BE2C (cell line): ENCODE measurements around the gene ACYP1.

Experiments
- DNase-seq: peaks from one replicate; pipeline ENCODE4 v3.0.0-alpha.2; 2020
- H3K27me3 ChIP-seq: fragments of 250-450 bp; sonication (Bioruptor Pico); 2 replicates; pipeline ENCODE4 v1.5.1; 2020; ENCODE audit warnings: mild to moderate bottlenecking
- H3K36me3 ChIP-seq: fragments of 250-450 bp; sonication (Bioruptor Pico); 2 replicates; pipeline ENCODE4 v1.5.1; 2020; ENCODE audit warnings: mild to moderate bottlenecking
- H3K4me1 ChIP-seq: fragments of 250-450 bp; sonication (Bioruptor Pico); 2 replicates; pipeline ENCODE4 v1.5.1; 2020
- H3K4me3 ChIP-seq: 2 replicates; pipeline ENCODE4 v1.5.1; 2011; ENCODE audit warnings: low read depth, low read length
- H3K9me3 ChIP-seq: fragments of 250-450 bp; sonication (Bioruptor Pico); 2 replicates; pipeline ENCODE4 v1.5.1; 2020
- CTCF ChIP-seq: IDR thresholded peaks from 2 replicates; pipeline ENCODE4 v1.5.1; 2012; ENCODE audit warnings: mild to moderate bottlenecking, low read depth, low read length

ACYP1 gene

GRCh38 chr14:75096959-75097358 is 33.1 kb upstream of the ACYP1 start:
- no peak for DNase-seq
- H3K4me3 ChIP-seq: no peak overlapping the region
- H3K4me1 ChIP-seq: no peaks in the 10 kb centered on the region
- no peaks in the 10 kb centered on the region for H3K9me3 ChIP-seq
- no peak for TF ChIP-seq CTCF
- no peaks in the 10 kb centered on the region for H3K27me3 ChIP-seq
- H3K36me3 ChIP-seq: peaks cover 67% of the 10 kb centered on the region

- no peak for TF ChIP-seq CTCF
- peaks cover 61% of the 10 kb centered on the region for H3K36me3 ChIP-seq
- no peaks in the 10 kb centered on the region for H3K27me3 ChIP-seq
- no peaks in the 10 kb centered on the region for H3K4me1 ChIP-seq
- H3K9me3 ChIP-seq: no peaks in the 10 kb centered on the region
- H3K4me3 ChIP-seq: no peak overlapping the region
- DNase-seq: no peak
Measured at GRCh38 chr14:75095690-75096089, 31.9 kb upstream of the ACYP1 start.

DNA sequence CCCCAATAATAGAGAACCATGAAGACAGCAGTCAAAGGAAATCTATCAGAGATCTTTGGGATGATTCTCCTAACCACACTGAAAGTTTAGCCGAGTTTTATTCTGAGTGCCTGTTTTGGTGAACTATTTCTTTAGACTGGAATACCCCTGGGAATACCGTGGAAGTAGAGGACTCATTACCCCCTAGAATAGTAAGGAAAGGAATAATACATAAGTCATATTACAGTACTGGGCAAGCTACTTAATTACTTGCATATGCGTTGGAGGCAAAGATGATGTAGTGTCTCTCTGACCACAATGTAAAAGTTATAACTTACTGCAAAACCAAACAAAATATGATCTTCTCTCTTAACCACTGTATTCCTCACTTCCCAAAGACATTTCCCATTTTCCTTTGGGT is 31.1 kb upstream of the ACYP1 start:
- TF ChIP-seq CTCF: no peak
- Histone ChIP-seq H3K9me3 (no peaks in the 10 kb centered on the region), H3K4me1 (no peaks in the 10 kb centered on the region), H3K4me3 (no peak overlapping the region), H3K36me3 (peaks cover 58% of the 10 kb centered on the region), H3K27me3 (no peaks in the 10 kb centered on the region)
- DNase-seq: no peak

GRCh38 chr14:75092698-75093097 is 28.9 kb upstream of the ACYP1 start:
- DNase-seq: no peak

DNA sequence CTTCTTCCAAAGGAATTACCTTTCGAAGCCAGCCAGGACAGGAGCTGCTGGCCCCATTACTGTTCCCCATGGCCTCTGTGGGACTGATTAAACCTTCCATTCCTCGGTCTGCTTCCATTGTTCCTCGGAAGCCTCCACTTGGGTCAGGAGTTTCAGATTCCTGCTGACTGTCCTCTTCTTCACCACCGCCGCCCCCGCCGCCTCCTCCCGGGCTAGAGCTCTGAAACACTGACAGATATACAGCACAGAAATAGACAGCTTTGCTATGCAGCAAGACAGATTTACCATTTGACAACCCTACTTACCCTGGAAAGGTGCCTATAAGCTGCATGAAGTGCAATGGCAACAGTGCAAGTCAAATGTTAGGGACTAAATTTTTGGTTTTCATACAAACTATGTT is 27.4 kb upstream of the ACYP1 start:
- H3K4me1 ChIP-seq: no peaks in the 10 kb centered on the region
- H3K4me3 ChIP-seq: no peak overlapping the region
- DNase-seq: no peak
- H3K27me3 ChIP-seq: no peaks in the 10 kb centered on the region
- TF ChIP-seq CTCF: no peak
- H3K36me3 ChIP-seq: peaks cover 52% of the 10 kb centered on the region
- no peaks in the 10 kb centered on the region for H3K9me3 ChIP-seq

More at GRCh38 chr14:75092698-75093097, 28.9 kb upstream of the ACYP1 start:
- no peak for TF ChIP-seq CTCF
- Histone ChIP-seq H3K9me3 (no peaks in the 10 kb centered on the region), H3K27me3 (no peaks in the 10 kb centered on the region), H3K36me3 (peaks cover 51% of the 10 kb centered on the region), H3K4me1 (no peaks in the 10 kb centered on the region), H3K4me3 (no peak overlapping the region)

GRCh38 chr14:75090353-75090752 is 26.5 kb upstream of the ACYP1 start:
- Histone ChIP-seq H3K4me1 (no peaks in the 10 kb centered on the region), H3K27me3 (no peaks in the 10 kb centered on the region), H3K4me3 (no peak overlapping the region), H3K36me3 (peaks cover 50% of the 10 kb centered on the region), H3K9me3 (no peaks in the 10 kb centered on the region)
- no peak for TF ChIP-seq CTCF
- no peak for DNase-seq
